Liver (tissue), 9 donors: ENCODE measurements around the gene PALMD. TPM values are rescaled to one million over a fixed set of nuclear protein-coding genes. Genes with fewer than 3 reads are reported as not detected.

Experiments
- DNase-seq: peaks from one replicate; pipeline ENCODE4 v3.0.0-alpha.2; 2017; ENCODE audit warnings: low spot score
- H3K27ac ChIP-seq, 2 donors: one replicate each; pipeline ENCODE4 v1.7.0; 2013; ENCODE audit warnings: inconsistent platforms in 2 of 2, low read length in 2 of 2, control low read depth in 1 of 2, low read depth in 1 of 2, mild to moderate bottlenecking in 1 of 2
- H3K27me3 ChIP-seq, 4 donors: one replicate each; pipeline versions ENCODE4 v1.6.1 to v1.7.0; 2013; ENCODE audit warnings: low read length in 3 of 4, inconsistent platforms in 1 of 4, mild to moderate bottlenecking in 1 of 4, moderate library complexity in 1 of 4; ENCODE audit not compliant: control insufficient read depth in 4 of 4, insufficient read depth in 4 of 4
- H3K36me3 ChIP-seq, 4 donors: one replicate each; pipeline versions ENCODE4 v1.6.1 to v1.7.0; 2013; ENCODE audit warnings: low read length in 3 of 4, mild to moderate bottlenecking in 3 of 4, low read depth in 1 of 4, moderate library complexity in 1 of 4; ENCODE audit not compliant: control insufficient read depth in 4 of 4, insufficient read depth in 3 of 4
- H3K4me1 ChIP-seq, 4 donors: one replicate each; pipeline versions ENCODE4 v1.6.1 to v1.7.0; 2013; ENCODE audit warnings: low read length in 3 of 4, mild to moderate bottlenecking in 3 of 4, moderate library complexity in 1 of 4; ENCODE audit not compliant: control insufficient read depth in 4 of 4, insufficient read depth in 4 of 4
- H3K4me3 ChIP-seq, 3 donors: one replicate each; pipeline versions ENCODE4 v1.6.1 to v1.7.0; 2013; ENCODE audit warnings: low read length in 3 of 3, control low read depth in 1 of 3, low read depth in 1 of 3, mild to moderate bottlenecking in 1 of 3
- H3K9ac ChIP-seq, 2 donors: one replicate each; pipeline ENCODE4 v1.7.0; 2013; ENCODE audit warnings: low read length in 2 of 2, mild to moderate bottlenecking in 2 of 2, moderate library complexity in 2 of 2, control low read depth in 1 of 2, low read depth in 1 of 2
- H3K9me3 ChIP-seq, 4 donors: one replicate each; pipeline versions ENCODE4 v1.6.1 to v1.7.0; 2013; ENCODE audit warnings: low read length in 3 of 4; ENCODE audit not compliant: control insufficient read depth in 4 of 4
- EGR1 ChIP-seq, 2 donors: IDR thresholded peaks; 2 replicates each; pipeline ENCODE4 v1.6.1; 2016 to 2018; ENCODE audit warnings: antibody characterized with exemption in 2 of 2, low read depth in 2 of 2
- FOXA1 ChIP-seq: IDR thresholded peaks from 2 replicates; pipeline ENCODE4 v1.6.1; 2016; ENCODE audit warnings: antibody characterized with exemption
- FOXA2 ChIP-seq: IDR thresholded peaks from 2 replicates; pipeline ENCODE4 v1.6.1; 2016; ENCODE audit warnings: antibody characterized with exemption
- GABPA ChIP-seq, 2 donors: IDR thresholded peaks in 1 of 2; conservative IDR thresholded peaks in 1 of 2; 2 replicates each; pipeline ENCODE4 v1.6.1; 2016; ENCODE audit warnings: antibody characterized with exemption in 2 of 2, mild to moderate bottlenecking in 1 of 2, moderate library complexity in 1 of 2
- HNF4A ChIP-seq, 2 donors: conservative IDR thresholded peaks; 2 replicates each; pipeline ENCODE4 v1.6.1; 2016; ENCODE audit warnings: antibody characterized with exemption in 2 of 2, mild to moderate bottlenecking in 2 of 2
- HNF4G ChIP-seq: IDR thresholded peaks from 2 replicates; pipeline ENCODE4 v1.6.1; 2016; ENCODE audit warnings: antibody characterized with exemption
- JUND ChIP-seq, 2 donors: IDR thresholded peaks; 2 replicates each; pipeline ENCODE4 v1.6.1; 2016; ENCODE audit warnings: antibody characterized with exemption in 2 of 2
- NR2F2 ChIP-seq: IDR thresholded peaks from 2 replicates; pipeline ENCODE4 v1.6.1; 2016; ENCODE audit warnings: antibody characterized with exemption
- RAD21 ChIP-seq, 2 donors: IDR thresholded peaks; 2 replicates each; pipeline ENCODE4 v1.6.1; 2016; ENCODE audit warnings: antibody characterized with exemption in 2 of 2, mild to moderate bottlenecking in 2 of 2
- RXRA ChIP-seq, 2 donors: IDR thresholded peaks; 2 replicates each; pipeline ENCODE4 v1.6.1; 2017 to 2018; ENCODE audit warnings: antibody characterized with exemption in 2 of 2, mild to moderate bottlenecking in 1 of 2
- SP1 ChIP-seq: IDR thresholded peaks from 2 replicates; pipeline ENCODE4 v1.6.1; 2018; ENCODE audit warnings: antibody characterized with exemption, mild to moderate bottlenecking
- TAF1 ChIP-seq: conservative IDR thresholded peaks from 2 replicates; pipeline ENCODE4 v1.6.1; 2016; ENCODE audit warnings: antibody characterized with exemption, mild to moderate bottlenecking
- YY1 ChIP-seq: IDR thresholded peaks from 2 replicates; pipeline ENCODE4 v1.6.1; 2016; ENCODE audit warnings: antibody characterized with exemption, mild to moderate bottlenecking
- WGBS: extraction: QIAGEN DNeasy Blood & Tissue Kit; methylation state at CpG from one replicate; pipeline ENCODE4 v1.1.7; 2013; 5-methylcytosine and 5-hydroxymethylcytosine counted together
- polyA plus RNA-seq, 2 donors: library from polyadenylated mRNA; stranded (reverse) in 1 of 2; unstranded in 1 of 2; fragments of 200-250 nt in 1 of 2; fragments of >200 nt in 1 of 2; fragmentation: Nextera tagmentation in 1 of 2; extraction: Ambion mirVana in 1 of 2; gene quantifications; one replicate each; pipeline versions ENCODE4 v1.2.1 to v1.2.3, GENCODE V29; 2013 to 2015
- total RNA-seq, 2 donors: library from RNA; depleted of rRNA; stranded (reverse); fragments of >200 nt; gene quantifications; one replicate each; pipeline ENCODE4 v1.2.3, GENCODE V29; 2014
- TF ChIP-seq, protein P1 (sequence below): IDR thresholded peaks from 2 replicates; pipeline ENCODE4 v1.6.1; 2016; ENCODE audit warnings: antibody characterized with exemption
- TF ChIP-seq, protein P2 (sequence below): fragments of 150-350 bp; IDR thresholded peaks from 2 replicates; pipeline ENCODE4 v1.5.1; 2017; ENCODE audit warnings: improper control_type of control experiment, low read depth, low read length; ENCODE audit not compliant: missing input control
- TF ChIP-seq, protein P3 (sequence below): IDR thresholded peaks from 2 replicates; pipeline ENCODE4 v1.6.1; 2016; ENCODE audit warnings: antibody characterized with exemption, mild to moderate bottlenecking
- TF ChIP-seq, protein P4 (sequence below): IDR thresholded peaks from 2 replicates; pipeline ENCODE4 v1.6.1; 2016; ENCODE audit warnings: antibody characterized with exemption
- TF ChIP-seq, protein P5 (sequence below): IDR thresholded peaks from 2 replicates; pipeline ENCODE4 v1.6.1; 2016; ENCODE audit warnings: antibody characterized with exemption
- donor health status: healthy.
- donor health status: healthy.
- donor health status: healthy.
- donor health status: healthy.
- donor health status: healthy.

The PALMD gene
- total and polyA plus RNA-seq, 4 donors = 9.7 to 24.0 (median 19.5) TPM

DNA sequence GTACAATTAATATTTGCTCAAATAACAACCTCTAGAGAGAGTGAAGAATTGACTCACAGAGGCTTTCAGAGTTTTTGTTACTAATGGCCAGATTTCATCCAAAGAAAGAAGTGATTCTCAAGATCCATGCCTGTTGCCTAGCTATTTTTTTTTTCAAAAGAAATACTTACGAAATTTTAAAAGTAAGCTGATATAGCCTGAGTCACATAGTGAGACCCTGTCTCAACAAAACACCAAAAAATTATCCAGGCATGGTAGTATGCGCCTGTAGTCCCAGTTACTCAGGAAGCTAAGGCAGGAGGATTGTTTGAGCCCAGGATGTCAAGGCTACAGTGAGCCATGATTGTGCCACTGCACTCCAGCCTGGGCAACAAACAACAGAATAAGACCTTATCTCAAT is 14.6 kb downstream of the PALMD start:
- no peaks in the 10 kb centered on the region for H3K9me3 ChIP-seq
- TF ChIP-seq RXRA (IDR thresholded peaks at IDR 0.05) (no peak), FOXA2 (no peak), HNF4A (conservative IDR thresholded peaks at IDR 0.05) (no peak), FOXA1 (no peak), NR2F2 (no peak), JUND (IDR thresholded peaks at IDR 0.05) (no peak), SP1 (no peak), TAF1 (no peak), GABPA (IDR thresholded peaks at IDR 0.05 in 1 of 2, conservative IDR thresholded peaks at IDR 0.05 in 1 of 2) (no peak), HNF4G (no peak), EGR1 (IDR thresholded peaks at IDR 0.05; ENCODE audit: low read depth in 2 of 2) (no peak), YY1 (no peak), RAD21 (IDR thresholded peaks at IDR 0.05) (no peak)
- TF ChIP-seq, protein P1, sequence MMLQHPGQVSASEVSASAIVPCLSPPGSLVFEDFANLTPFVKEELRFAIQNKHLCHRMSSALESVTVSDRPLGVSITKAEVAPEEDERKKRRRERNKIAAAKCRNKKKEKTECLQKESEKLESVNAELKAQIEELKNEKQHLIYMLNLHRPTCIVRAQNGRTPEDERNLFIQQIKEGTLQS = no peak
- TF ChIP-seq, protein P2, sequence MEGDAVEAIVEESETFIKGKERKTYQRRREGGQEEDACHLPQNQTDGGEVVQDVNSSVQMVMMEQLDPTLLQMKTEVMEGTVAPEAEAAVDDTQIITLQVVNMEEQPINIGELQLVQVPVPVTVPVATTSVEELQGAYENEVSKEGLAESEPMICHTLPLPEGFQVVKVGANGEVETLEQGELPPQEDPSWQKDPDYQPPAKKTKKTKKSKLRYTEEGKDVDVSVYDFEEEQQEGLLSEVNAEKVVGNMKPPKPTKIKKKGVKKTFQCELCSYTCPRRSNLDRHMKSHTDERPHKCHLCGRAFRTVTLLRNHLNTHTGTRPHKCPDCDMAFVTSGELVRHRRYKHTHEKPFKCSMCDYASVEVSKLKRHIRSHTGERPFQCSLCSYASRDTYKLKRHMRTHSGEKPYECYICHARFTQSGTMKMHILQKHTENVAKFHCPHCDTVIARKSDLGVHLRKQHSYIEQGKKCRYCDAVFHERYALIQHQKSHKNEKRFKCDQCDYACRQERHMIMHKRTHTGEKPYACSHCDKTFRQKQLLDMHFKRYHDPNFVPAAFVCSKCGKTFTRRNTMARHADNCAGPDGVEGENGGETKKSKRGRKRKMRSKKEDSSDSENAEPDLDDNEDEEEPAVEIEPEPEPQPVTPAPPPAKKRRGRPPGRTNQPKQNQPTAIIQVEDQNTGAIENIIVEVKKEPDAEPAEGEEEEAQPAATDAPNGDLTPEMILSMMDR = no peak
- TF ChIP-seq, protein P3, sequence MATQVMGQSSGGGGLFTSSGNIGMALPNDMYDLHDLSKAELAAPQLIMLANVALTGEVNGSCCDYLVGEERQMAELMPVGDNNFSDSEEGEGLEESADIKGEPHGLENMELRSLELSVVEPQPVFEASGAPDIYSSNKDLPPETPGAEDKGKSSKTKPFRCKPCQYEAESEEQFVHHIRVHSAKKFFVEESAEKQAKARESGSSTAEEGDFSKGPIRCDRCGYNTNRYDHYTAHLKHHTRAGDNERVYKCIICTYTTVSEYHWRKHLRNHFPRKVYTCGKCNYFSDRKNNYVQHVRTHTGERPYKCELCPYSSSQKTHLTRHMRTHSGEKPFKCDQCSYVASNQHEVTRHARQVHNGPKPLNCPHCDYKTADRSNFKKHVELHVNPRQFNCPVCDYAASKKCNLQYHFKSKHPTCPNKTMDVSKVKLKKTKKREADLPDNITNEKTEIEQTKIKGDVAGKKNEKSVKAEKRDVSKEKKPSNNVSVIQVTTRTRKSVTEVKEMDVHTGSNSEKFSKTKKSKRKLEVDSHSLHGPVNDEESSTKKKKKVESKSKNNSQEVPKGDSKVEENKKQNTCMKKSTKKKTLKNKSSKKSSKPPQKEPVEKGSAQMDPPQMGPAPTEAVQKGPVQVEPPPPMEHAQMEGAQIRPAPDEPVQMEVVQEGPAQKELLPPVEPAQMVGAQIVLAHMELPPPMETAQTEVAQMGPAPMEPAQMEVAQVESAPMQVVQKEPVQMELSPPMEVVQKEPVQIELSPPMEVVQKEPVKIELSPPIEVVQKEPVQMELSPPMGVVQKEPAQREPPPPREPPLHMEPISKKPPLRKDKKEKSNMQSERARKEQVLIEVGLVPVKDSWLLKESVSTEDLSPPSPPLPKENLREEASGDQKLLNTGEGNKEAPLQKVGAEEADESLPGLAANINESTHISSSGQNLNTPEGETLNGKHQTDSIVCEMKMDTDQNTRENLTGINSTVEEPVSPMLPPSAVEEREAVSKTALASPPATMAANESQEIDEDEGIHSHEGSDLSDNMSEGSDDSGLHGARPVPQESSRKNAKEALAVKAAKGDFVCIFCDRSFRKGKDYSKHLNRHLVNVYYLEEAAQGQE = no peak
- TF ChIP-seq, protein P4, sequence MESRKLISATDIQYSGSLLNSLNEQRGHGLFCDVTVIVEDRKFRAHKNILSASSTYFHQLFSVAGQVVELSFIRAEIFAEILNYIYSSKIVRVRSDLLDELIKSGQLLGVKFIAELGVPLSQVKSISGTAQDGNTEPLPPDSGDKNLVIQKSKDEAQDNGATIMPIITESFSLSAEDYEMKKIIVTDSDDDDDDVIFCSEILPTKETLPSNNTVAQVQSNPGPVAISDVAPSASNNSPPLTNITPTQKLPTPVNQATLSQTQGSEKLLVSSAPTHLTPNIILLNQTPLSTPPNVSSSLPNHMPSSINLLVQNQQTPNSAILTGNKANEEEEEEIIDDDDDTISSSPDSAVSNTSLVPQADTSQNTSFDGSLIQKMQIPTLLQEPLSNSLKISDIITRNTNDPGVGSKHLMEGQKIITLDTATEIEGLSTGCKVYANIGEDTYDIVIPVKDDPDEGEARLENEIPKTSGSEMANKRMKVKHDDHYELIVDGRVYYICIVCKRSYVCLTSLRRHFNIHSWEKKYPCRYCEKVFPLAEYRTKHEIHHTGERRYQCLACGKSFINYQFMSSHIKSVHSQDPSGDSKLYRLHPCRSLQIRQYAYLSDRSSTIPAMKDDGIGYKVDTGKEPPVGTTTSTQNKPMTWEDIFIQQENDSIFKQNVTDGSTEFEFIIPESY = no peak
- TF ChIP-seq, protein P5, sequence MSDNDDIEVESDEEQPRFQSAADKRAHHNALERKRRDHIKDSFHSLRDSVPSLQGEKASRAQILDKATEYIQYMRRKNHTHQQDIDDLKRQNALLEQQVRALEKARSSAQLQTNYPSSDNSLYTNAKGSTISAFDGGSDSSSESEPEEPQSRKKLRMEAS = no peak
- no peak overlapping the region for H3K27ac ChIP-seq
- H3K9ac ChIP-seq = no peak overlapping the region
- H3K36me3 ChIP-seq = peaks cover 0 to 11% (median 0%) of the 10 kb centered on the region in 4 donors
- no peak for DNase-seq
- H3K27me3 ChIP-seq = no peaks in the 10 kb centered on the region
- WGBS = 95% methylated on average over 2 of the region's 2 CpGs
- H3K4me1 ChIP-seq = peaks cover 4 to 42% (median 12%) of the 10 kb centered on the region in 4 donors
- H3K4me3 ChIP-seq = no peak overlapping the region
